ENCODE data around the gene CPM. TPM values are rescaled to one million over a fixed set of nuclear protein-coding genes. Genes with fewer than 3 reads are reported as not detected.

The CPM gene
- polyA plus RNA-seq, 3 donors: 8.4 to 32.4 (median 26.2) TPM

DNA sequence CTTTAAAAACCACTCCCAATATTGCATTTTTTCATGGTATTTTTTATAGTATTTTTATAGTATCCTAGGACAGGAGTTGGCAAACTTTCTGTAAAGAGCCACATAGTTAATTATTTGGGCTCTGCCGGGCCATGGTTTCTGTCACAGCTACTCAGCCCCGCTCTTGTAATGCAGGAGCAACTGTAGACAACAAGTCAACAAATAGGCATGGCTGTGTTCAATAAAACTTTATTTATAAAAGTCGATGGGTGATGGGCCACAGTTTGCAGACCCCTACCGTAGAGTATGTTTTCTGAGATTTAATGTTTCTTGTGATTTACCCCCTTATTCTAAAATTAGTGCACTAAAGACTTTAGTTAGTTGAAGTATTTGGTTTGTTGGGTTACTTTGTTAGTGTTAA lies 99.5 kb downstream of the CPM start:
- H3K27ac Mint-ChIP-seq: no peak overlapping the region
- no peak overlapping the region for H2AFZ ChIP-seq (ENCODE audit: insufficient read depth, low read depth, low read length, poor library complexity, severe bottlenecking)
- no peak overlapping the region for H3K27ac ChIP-seq (ENCODE audit: low read depth in 1 of 2, low read length in 2 of 2)
- H3K4me3 Mint-ChIP-seq: no peak overlapping the region
- no peaks in the 10 kb centered on the region for H3K27me3 ChIP-seq (ENCODE audit: control insufficient read depth in 2 of 2, insufficient read depth in 2 of 2, low read length in 2 of 2)
- peaks cover 73 to 93% of the 10 kb centered on the region in 2 donors for H3K36me3 ChIP-seq (replicated peaks in 1 of 2; ENCODE audit: control insufficient read depth in 1 of 2, insufficient read depth in 2 of 2, low read length in 2 of 2)
- no peaks in the 10 kb centered on the region for H3K4me1 Mint-ChIP-seq
- H3K9me3 Mint-ChIP-seq: no peaks in the 10 kb centered on the region
- H3K4me2 ChIP-seq (replicated peaks; ENCODE audit: extremely low read depth, low read length, poor library complexity, severe bottlenecking): no peak overlapping the region
- H3K9me3 ChIP-seq (replicated peaks in 1 of 2; ENCODE audit: control insufficient read depth in 1 of 2, insufficient read depth in 1 of 2, low read length in 2 of 2): no peaks in the 10 kb centered on the region
- no peaks in the 10 kb centered on the region for H3K4me1 ChIP-seq (ENCODE audit: control insufficient read depth in 1 of 2, insufficient read depth in 2 of 2, low read length in 2 of 2)
- H3K79me2 ChIP-seq (ENCODE audit: insufficient read depth, low read length): peaks cover 17% of the 10 kb centered on the region
- H3K9ac ChIP-seq (ENCODE audit: insufficient read depth, low read length, poor library complexity, severe bottlenecking): no peak overlapping the region
- no peak for DNase-seq
- TF ChIP-seq, protein P1, sequence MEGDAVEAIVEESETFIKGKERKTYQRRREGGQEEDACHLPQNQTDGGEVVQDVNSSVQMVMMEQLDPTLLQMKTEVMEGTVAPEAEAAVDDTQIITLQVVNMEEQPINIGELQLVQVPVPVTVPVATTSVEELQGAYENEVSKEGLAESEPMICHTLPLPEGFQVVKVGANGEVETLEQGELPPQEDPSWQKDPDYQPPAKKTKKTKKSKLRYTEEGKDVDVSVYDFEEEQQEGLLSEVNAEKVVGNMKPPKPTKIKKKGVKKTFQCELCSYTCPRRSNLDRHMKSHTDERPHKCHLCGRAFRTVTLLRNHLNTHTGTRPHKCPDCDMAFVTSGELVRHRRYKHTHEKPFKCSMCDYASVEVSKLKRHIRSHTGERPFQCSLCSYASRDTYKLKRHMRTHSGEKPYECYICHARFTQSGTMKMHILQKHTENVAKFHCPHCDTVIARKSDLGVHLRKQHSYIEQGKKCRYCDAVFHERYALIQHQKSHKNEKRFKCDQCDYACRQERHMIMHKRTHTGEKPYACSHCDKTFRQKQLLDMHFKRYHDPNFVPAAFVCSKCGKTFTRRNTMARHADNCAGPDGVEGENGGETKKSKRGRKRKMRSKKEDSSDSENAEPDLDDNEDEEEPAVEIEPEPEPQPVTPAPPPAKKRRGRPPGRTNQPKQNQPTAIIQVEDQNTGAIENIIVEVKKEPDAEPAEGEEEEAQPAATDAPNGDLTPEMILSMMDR (IDR thresholded peaks at IDR 0.05): no peak
- no peak overlapping the region for H3K4me3 ChIP-seq (replicated peaks in 1 of 3; ENCODE audit: low read depth in 2 of 3, low read length in 3 of 3)
- no peaks in the 10 kb centered on the region for H3K27me3 Mint-ChIP-seq (ENCODE audit: low read depth in 3 of 3)
- H3K36me3 Mint-ChIP-seq: peaks cover 62 to 82% of the 10 kb centered on the region in 2 donors
- intact Hi-C loops (cut with micrococcal nuclease): no loop called here
- 100% methylated on average over 2 of the region's 4 CpGs for WGBS (ENCODE audit: insufficient coverage)
- peaks cover 81% of the 10 kb centered on the region for H4K20me1 ChIP-seq (ENCODE audit: insufficient read depth, low read length)

DNA sequence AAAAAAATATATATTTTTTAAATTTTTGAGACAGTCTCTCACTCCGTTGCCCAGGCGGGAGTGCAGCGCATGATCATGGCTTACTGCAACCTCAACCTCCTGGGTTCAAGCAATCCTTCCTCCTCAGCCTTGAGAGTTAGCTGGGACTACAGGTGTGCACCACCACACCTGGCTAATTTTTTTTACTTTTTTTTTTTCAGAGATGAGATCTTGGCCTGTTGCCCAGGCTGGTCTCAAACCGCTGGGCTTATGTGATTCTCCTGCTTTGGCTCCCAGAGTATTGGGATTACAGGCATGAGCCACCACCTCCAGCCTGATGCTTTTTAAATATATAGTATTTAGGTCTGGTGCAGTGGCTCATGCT lies 100.5 kb downstream of the CPM start:
- Histone ChIP-seq H3K36me3 (replicated peaks in 1 of 2; ENCODE audit: control insufficient read depth in 1 of 2, insufficient read depth in 2 of 2, low read length in 2 of 2) (peaks cover 73 to 94% of the 10 kb centered on the region in 2 donors), H3K27me3 (ENCODE audit: control insufficient read depth in 2 of 2, insufficient read depth in 2 of 2, low read length in 2 of 2) (no peaks in the 10 kb centered on the region), H3K4me2 (replicated peaks; ENCODE audit: extremely low read depth, low read length, poor library complexity, severe bottlenecking) (no peak overlapping the region), H3K9me3 (replicated peaks in 1 of 2; ENCODE audit: control insufficient read depth in 1 of 2, insufficient read depth in 1 of 2, low read length in 2 of 2) (no peaks in the 10 kb centered on the region), H3K79me2 (ENCODE audit: insufficient read depth, low read length) (peaks cover 17% of the 10 kb centered on the region), H3K27ac (ENCODE audit: low read depth in 1 of 2, low read length in 2 of 2) (no peak overlapping the region), H3K4me1 (ENCODE audit: control insufficient read depth in 1 of 2, insufficient read depth in 2 of 2, low read length in 2 of 2) (no peaks in the 10 kb centered on the region), H3K4me3 (replicated peaks in 1 of 3; ENCODE audit: low read depth in 2 of 3, low read length in 3 of 3) (no peak overlapping the region), H4K20me1 (ENCODE audit: insufficient read depth, low read length) (peaks cover 82% of the 10 kb centered on the region), H2AFZ (ENCODE audit: insufficient read depth, low read depth, low read length, poor library complexity, severe bottlenecking) (no peak overlapping the region), H3K9ac (ENCODE audit: insufficient read depth, low read length, poor library complexity, severe bottlenecking) (no peak overlapping the region)
- Mint-ChIP-seq H3K4me3 (no peak overlapping the region), H3K9me3 (no peaks in the 10 kb centered on the region), H3K36me3 (peaks cover 57 to 85% of the 10 kb centered on the region in 2 donors), H3K4me1 (no peaks in the 10 kb centered on the region), H3K27ac (no peak overlapping the region), H3K27me3 (ENCODE audit: low read depth in 3 of 3) (peaks cover 0 to 2% (median 0%) of the 10 kb centered on the region in 3 donors)
- 95% methylated on average over 4 of the region's 4 CpGs for WGBS (ENCODE audit: insufficient coverage)
- intact Hi-C loops (cut with micrococcal nuclease): no loop called here
- DNase-seq: no peak
- TF ChIP-seq, protein P1 (IDR thresholded peaks at IDR 0.05): no peak
